GM18498 (cell line): Measurements from ENCODE around the gene TCP11L2.
"Not testable (repeated sequence)": the region's sequence is repeated elsewhere in the genome, so short reads cannot be mapped to it uniquely, and the experiment has no call there.

Experiments
- ATAC-seq: cut with Tn5 transposase; IDR thresholded peaks from one replicate; pipeline ENCODE4 v1.9.1; 2021; ENCODE audit warnings: mild to moderate bottlenecking, moderate library complexity; ENCODE audit not compliant: unreplicated experiment

The TCP11L2 gene

GRCh38 chr12:106304001-106304421, 1.5 kb downstream of the TCP11L2 start:
- no peak for ATAC-seq

- no peak for ATAC-seq
Observed at GRCh38 chr12:106304797-106305196, 2.3 kb downstream of the TCP11L2 start.

- no peak for ATAC-seq
Observed at GRCh38 chr12:106305376-106305775, 2.8 kb downstream of the TCP11L2 start.

- ATAC-seq, result no peak
Observed at GRCh38 chr12:106307181-106307580, 4.6 kb downstream of the TCP11L2 start.

GRCh38 chr12:106308121-106308520, 5.6 kb downstream of the TCP11L2 start:
- no peak for ATAC-seq

- ATAC-seq, result no peak
Observed at GRCh38 chr12:106308611-106309010, 6.1 kb downstream of the TCP11L2 start.

GRCh38 chr12:106309671-106310505, 7.4 kb downstream of the TCP11L2 start:
- ATAC-seq, result no peak

GRCh38 chr12:106310687-106311086, 8.2 kb downstream of the TCP11L2 start:
- ATAC-seq, result no peak

- ATAC-seq, result no peak
Observed at GRCh38 chr12:106311139-106311538, 8.6 kb downstream of the TCP11L2 start.

GRCh38 chr12:106313413-106313812, 10.9 kb downstream of the TCP11L2 start:
- not testable (repeated sequence) for ATAC-seq

GRCh38 chr12:106315523-106315922, 13.0 kb downstream of the TCP11L2 start:
- no peak for ATAC-seq

GRCh38 chr12:106317406-106318082, 15.0 kb downstream of the TCP11L2 start:
- ATAC-seq, result no peak

GRCh38 chr12:106321139-106321850, 18.8 kb downstream of the TCP11L2 start:
- no peak for ATAC-seq

GRCh38 chr12:106323537-106323936, 21.0 kb downstream of the TCP11L2 start:
- ATAC-seq, result no peak

GRCh38 chr12:106327309-106327869, 24.9 kb downstream of the TCP11L2 start:
- no peak for ATAC-seq

GRCh38 chr12:106328735-106329134, 26.2 kb downstream of the TCP11L2 start:
- ATAC-seq, result no peak

- no peak for ATAC-seq
Observed at GRCh38 chr12:106329231-106329982, 26.9 kb downstream of the TCP11L2 start.

- no peak for ATAC-seq
Observed at GRCh38 chr12:106331599-106331998, 29.1 kb downstream of the TCP11L2 start.

- no peak for ATAC-seq
Observed at GRCh38 chr12:106332536-106332935, 30.0 kb downstream of the TCP11L2 start.

- ATAC-seq, result no peak
Observed at GRCh38 chr12:106333010-106333409, 30.5 kb downstream of the TCP11L2 start.

- ATAC-seq, result no peak
Observed at GRCh38 chr12:106333756-106334155, 31.2 kb downstream of the TCP11L2 start.
